ENCODE measurements around the gene GSX2. TPM values are rescaled to one million over a fixed set of nuclear protein-coding genes. Genes with fewer than 3 reads are reported as not detected.

GSX2 gene
- polyA plus RNA-seq, 1 of the 3 experiments (the other 2 are of a cell fraction) = 0.02 TPM

DNA sequence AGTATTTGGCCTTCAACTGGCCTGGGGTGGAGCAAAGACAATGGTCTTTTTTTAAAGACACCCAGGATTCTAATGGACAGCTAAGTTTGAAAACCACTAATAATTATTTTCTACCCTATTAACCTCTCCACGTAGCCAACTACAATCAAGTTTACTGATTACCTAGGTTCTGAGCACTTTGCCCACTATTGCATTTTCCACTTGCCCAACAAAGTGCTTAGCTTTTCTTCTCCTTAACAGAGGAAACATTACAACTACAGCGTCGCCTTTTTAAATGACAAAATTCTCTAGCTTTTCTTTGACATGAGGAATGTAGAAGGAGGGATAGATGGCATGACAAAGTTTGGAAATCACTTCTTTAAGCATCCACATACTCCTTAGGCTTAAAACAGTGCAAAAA lies 37.6 kb upstream of the GSX2 start:
- H3K27me3 ChIP-seq (ENCODE audit: insufficient read depth) = no peaks in the 10 kb centered on the region
- H3K36me3 ChIP-seq (replicated peaks in 1 of 2; ENCODE audit: control insufficient read depth in 1 of 2, insufficient read depth in 2 of 2, low read length in 1 of 2) = peaks cover 16 to 33% of the 10 kb centered on the region in 2 experiments
- ChIA-PET POLR2A (no interaction called here), CTCF (interaction anchor here (1.0 to 1.4 kb wide), 3 partner anchors 34 to 172 kb away, joined by 3 read pairs; no protein-coding TSS in a partner anchor)
- H3F3A ChIP-seq (replicated peaks; ENCODE audit: insufficient read depth) = peaks cover 37% of the 10 kb centered on the region
- H3K4me1 ChIP-seq (ENCODE audit: control insufficient read depth in 1 of 2, insufficient read depth in 2 of 2, low read depth in 1 of 2, low read length in 1 of 2) = peaks cover 22 to 24% of the 10 kb centered on the region in 2 experiments
- peak overlapping the region; percentile 93; a peak in 2 of 4 replicates for H3K27ac ChIP-seq (ENCODE audit: low read depth in 2 of 2, low read length in 1 of 2)
- peaks cover 70% of the 10 kb centered on the region for H3K79me2 ChIP-seq (ENCODE audit: insufficient read depth)
- no peak for DNase-seq
- peaks cover 49% of the 10 kb centered on the region for H4K20me1 ChIP-seq (ENCODE audit: insufficient read depth)
- H3K4me2 ChIP-seq = peak overlapping the region; percentile 93
- H2AFZ ChIP-seq (ENCODE audit: low read depth) = no peak overlapping the region
- WGBS (ENCODE audit: low lambda C conversion rate) = 80% methylated on average over 3 of the region's 3 CpGs
- H3K9me3 ChIP-seq = no peaks in the 10 kb centered on the region
- H3K9ac ChIP-seq = peak overlapping the region; percentile 99
- no peaks in the 10 kb centered on the region for H3K9me2 ChIP-seq
- TF ChIP-seq, protein P1, sequence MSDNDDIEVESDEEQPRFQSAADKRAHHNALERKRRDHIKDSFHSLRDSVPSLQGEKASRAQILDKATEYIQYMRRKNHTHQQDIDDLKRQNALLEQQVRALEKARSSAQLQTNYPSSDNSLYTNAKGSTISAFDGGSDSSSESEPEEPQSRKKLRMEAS (IDR thresholded peaks at IDR 0.05; ENCODE audit: low read depth) = no peak
- peak overlapping the region; percentile 95 to 97 for H3K4me3 ChIP-seq (ENCODE audit: low read depth in 2 of 2, low read length in 1 of 2)

- Histone ChIP-seq H3K4me1 (ENCODE audit: control insufficient read depth in 1 of 2, insufficient read depth in 2 of 2, low read depth in 1 of 2, low read length in 1 of 2) (peaks cover 23 to 24% of the 10 kb centered on the region in 2 experiments), H3K9ac (peak overlapping the region; percentile 99), H3K27ac (ENCODE audit: low read depth in 2 of 2, low read length in 1 of 2) (peak overlapping the region; percentile 93), H2AFZ (ENCODE audit: low read depth) (no peak overlapping the region), H3K4me2 (peak overlapping the region; percentile 93), H3K9me2 (no peaks in the 10 kb centered on the region), H4K20me1 (ENCODE audit: insufficient read depth) (peaks cover 41% of the 10 kb centered on the region), H3K36me3 (replicated peaks in 1 of 2; ENCODE audit: control insufficient read depth in 1 of 2, insufficient read depth in 2 of 2, low read length in 1 of 2) (peaks cover 16 to 26% of the 10 kb centered on the region in 2 experiments), H3K4me3 (ENCODE audit: low read depth in 2 of 2, low read length in 1 of 2) (peak overlapping the region; percentile 95 to 97), H3K27me3 (ENCODE audit: insufficient read depth) (no peaks in the 10 kb centered on the region), H3F3A (replicated peaks; ENCODE audit: insufficient read depth) (peaks cover 39% of the 10 kb centered on the region), H3K9me3 (no peaks in the 10 kb centered on the region), H3K79me2 (ENCODE audit: insufficient read depth) (peaks cover 62% of the 10 kb centered on the region)
- POLR2A ChIA-PET = no interaction called here
- TF ChIP-seq, protein P2, sequence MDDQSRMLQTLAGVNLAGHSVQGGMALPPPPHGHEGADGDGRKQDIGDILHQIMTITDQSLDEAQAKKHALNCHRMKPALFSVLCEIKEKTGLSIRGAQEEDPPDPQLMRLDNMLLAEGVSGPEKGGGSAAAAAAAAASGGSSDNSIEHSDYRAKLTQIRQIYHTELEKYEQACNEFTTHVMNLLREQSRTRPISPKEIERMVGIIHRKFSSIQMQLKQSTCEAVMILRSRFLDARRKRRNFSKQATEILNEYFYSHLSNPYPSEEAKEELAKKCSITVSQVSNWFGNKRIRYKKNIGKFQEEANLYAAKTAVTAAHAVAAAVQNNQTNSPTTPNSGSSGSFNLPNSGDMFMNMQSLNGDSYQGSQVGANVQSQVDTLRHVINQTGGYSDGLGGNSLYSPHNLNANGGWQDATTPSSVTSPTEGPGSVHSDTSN (IDR thresholded peaks at IDR 0.05) = peak; percentile 79
- TF ChIP-seq JUND (IDR thresholded peaks at IDR 0.05) (0 out of 2 replicates have a peak, but pooled peaks have one; percentile 30), FOSL2 (IDR thresholded peaks at IDR 0.05; ENCODE audit: borderline replicate concordance, low read depth) (peak; percentile 7; the same call in 1 of the 2 replicates), TCF12 (IDR thresholded peaks at IDR 0.05) (peak; percentile 23; the same call in 1 of the 2 replicates), EP300 (IDR thresholded peaks at IDR 0.05; ENCODE audit: borderline replicate concordance in 1 of 2, low read depth in 1 of 2, low read length in 1 of 2) (no peak), RCOR1 (IDR thresholded peaks at IDR 0.05; ENCODE audit: low read length) (no peak)
- CTCF ChIA-PET = interaction anchor here (0.6 to 2.2 kb wide), 4 partner anchors 23 to 1048 kb away, joined by 3 to 6 read pairs (median 4); no protein-coding TSS in a partner anchor
- no peak for DNase-seq
- WGBS (ENCODE audit: low lambda C conversion rate) = 0% methylated on average over 4 of the region's 4 CpGs
These were observed 36.7 kb upstream of the GSX2 start for GRCh38 chr4:54063229-54063628.

- H3K79me2 ChIP-seq (ENCODE audit: insufficient read depth) = peaks cover 56% of the 10 kb centered on the region
- ChIA-PET CTCF (interaction anchor here (0.6 to 2.2 kb wide), 3 partner anchors 22 to 1048 kb away, joined by 3 to 6 read pairs (median 5); no protein-coding TSS in a partner anchor), POLR2A (interaction anchor here (0.6 kb wide), 1 partner anchor 1078 kb away, joined by 3 read pairs; no protein-coding TSS in a partner anchor)
- peak overlapping the region; percentile 95 to 97 for H3K4me3 ChIP-seq (ENCODE audit: low read depth in 2 of 2, low read length in 1 of 2)
- peak overlapping the region; percentile 99 for H3K9ac ChIP-seq
- H4K20me1 ChIP-seq (ENCODE audit: insufficient read depth) = peaks cover 37% of the 10 kb centered on the region
- no peaks in the 10 kb centered on the region for H3K9me2 ChIP-seq
- peak overlapping the region; percentile 93 for H3K4me2 ChIP-seq
- no peaks in the 10 kb centered on the region for H3K9me3 ChIP-seq
- WGBS (ENCODE audit: low lambda C conversion rate) = under 1% methylated on average over 31 of the region's 38 CpGs
- TF ChIP-seq ELF1 (IDR thresholded peaks at IDR 0.05) (0 out of 2 replicates have a peak, but pooled peaks have one; percentile 6), MXI1 (IDR thresholded peaks at IDR 0.05; ENCODE audit: low read depth, low read length) (peak; percentile 57; the same call in 1 of the 2 replicates), JUND (IDR thresholded peaks at IDR 0.05) (no peak)
- peak overlapping the region; percentile 93 for H3K27ac ChIP-seq (ENCODE audit: low read depth in 2 of 2, low read length in 1 of 2)
- H3F3A ChIP-seq (replicated peaks; ENCODE audit: insufficient read depth) = peaks cover 39% of the 10 kb centered on the region
- peaks cover 23 to 24% of the 10 kb centered on the region in 2 experiments for H3K4me1 ChIP-seq (ENCODE audit: control insufficient read depth in 1 of 2, insufficient read depth in 2 of 2, low read depth in 1 of 2, low read length in 1 of 2)
- peaks cover 16 to 26% of the 10 kb centered on the region in 2 experiments for H3K36me3 ChIP-seq (replicated peaks in 1 of 2; ENCODE audit: control insufficient read depth in 1 of 2, insufficient read depth in 2 of 2, low read length in 1 of 2)
- no peak overlapping the region; the same call in 1 of the 2 replicates for H2AFZ ChIP-seq (ENCODE audit: low read depth)
- peak; percentile 47 for DNase-seq
- H3K27me3 ChIP-seq (ENCODE audit: insufficient read depth) = no peaks in the 10 kb centered on the region
These were observed 36.1 kb upstream of the GSX2 start for GRCh38 chr4:54063737-54064316.
